NOMO-1 (cell line): ENCODE results near the gene KLRG1.
A peak's percentile ranks its signal among the peaks of the same experiment; 100 is the strongest.

ENCODE experiments used
- DNase-seq, 2 experiments: peaks; one replicate each; lab custom pipeline; 2025; ENCODE audit not compliant: unreplicated experiment in 2 of 2; lab: John Stamatoyannopoulos, UW

The KLRG1 gene

DNA sequence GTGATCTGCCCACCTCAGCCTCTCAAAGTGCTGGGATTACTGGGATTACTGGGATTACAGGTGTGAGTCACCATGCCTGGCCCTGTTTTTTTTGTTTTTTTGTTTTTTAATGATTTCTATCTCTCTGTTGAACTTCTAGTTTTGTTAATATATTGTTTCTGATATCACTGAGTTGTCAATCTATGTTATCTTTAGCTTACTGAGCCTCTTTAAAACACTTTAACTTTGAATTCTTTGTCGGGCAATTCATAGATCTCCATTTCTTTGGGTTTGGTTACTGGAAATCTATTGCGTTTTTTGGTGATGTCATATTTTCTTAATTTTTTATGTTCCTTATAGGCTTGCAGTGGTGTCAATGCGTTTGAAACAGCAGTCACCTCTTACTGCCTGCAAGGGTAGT, 9.2 kb upstream of the KLRG1 start:
- DNase-seq, result no peak

DNA sequence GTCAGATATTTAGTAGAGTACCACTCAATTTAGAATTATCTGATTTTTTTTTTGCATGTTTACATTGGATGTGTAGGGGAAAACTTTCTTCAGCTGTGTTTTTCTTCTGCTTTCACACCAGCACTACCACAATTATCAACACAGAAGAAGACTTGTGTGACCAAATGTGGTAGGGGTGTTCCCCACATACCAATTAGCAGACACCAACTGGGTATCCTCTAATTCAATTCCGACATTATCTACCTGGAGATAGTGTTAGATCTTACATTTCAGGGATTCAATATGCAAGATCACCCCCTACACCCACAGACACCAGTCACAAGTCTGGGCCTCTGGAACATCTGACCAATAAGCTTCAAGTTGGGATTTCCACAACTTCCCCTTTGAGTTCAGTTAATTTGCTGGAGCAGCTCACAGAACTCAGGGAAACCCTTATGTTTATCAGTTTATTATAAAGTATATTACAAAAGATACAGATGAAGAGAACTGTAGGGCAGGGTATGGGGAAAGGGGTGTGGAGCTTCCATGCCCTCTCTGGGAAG, 4.1 kb upstream of the KLRG1 start:
- no peak for DNase-seq

DNA sequence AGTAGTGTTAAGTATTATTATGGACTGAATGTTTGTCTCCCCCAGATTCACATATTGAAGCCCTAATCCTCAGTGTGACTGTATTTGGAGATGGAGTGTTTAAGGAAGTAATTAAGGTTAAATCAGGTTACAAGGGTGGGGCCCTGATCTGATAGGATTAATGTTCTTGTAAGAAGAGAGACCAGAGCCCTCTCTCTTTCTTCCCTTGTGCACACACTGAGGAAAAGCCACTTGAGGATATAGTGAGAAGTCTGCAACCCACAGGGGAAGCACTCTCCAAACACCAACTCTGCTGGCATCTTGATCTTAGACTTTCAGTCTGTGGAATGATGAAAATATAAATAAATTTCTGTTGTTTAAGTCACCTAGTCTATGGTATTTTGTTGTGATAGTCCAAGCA, 2.2 kb upstream of the KLRG1 start:
- peak; percentile 24 to 37 for DNase-seq

DNA sequence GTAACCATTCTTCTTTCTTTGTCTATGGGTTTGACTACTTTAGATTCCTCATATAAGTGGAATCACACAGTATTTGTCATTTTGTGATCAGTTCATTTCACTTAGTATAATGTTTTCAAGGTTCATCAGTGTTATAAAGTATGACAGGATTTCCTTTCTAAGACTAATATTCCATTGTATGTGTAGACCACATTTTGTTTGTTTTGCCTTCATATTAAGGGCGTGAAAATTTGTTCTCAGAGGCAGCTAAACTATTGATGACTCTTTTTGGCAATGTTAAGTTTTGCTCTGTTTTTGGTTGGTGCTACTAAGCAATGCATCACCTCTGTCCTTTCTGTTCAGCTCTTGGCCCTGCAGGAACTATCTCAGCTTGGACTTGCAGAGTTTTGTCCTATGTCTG, 1.7 kb upstream of the KLRG1 start:
- peak in 1 of 2 experiments; percentile 37 for DNase-seq

DNA sequence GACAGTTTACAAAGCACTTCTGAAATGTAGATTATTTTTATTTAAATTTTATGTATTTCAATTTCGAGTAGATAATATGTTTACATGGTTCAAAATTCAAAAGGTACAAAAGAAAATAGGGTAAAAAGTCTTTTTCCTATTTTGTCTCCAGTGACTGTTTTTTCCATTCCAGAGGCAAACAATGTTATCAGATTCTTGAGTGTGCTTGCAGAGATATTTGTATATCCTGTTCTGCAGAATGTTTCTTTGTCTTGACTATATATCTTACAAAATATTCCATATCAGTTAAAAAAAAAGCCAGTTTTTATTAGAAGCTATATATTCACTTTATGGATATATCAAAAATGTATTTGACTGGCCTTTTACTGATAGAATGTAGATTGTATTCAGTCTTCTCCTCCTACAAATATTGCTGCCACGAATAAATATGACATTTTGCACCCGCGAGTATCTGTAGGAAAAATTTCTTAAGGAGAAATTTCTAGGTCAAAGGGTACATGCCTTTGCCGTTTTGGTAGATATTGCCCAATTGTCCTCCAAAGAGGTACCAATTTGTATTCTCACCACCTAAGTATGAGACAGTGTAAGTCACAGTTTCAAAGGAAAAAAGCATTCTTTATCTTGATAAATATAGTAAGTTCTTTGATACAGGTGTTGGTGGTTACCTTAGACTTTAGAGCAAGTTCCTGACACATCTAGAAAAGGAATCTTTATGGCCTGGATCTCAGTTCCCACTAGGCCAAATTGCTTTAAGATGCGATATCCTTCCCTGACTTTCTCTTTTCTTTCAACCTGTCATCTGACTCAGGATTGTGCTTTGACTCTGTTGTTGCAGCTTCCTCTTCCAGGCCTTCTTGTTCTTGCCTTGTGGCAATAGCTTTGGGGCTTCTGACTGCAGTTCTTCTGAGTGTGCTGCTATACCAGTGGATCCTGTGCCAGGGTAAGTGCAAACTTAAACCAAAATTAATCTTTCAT, 2.3 kb downstream of the KLRG1 start:
- peak; percentile 1 to 62 for DNase-seq

DNA sequence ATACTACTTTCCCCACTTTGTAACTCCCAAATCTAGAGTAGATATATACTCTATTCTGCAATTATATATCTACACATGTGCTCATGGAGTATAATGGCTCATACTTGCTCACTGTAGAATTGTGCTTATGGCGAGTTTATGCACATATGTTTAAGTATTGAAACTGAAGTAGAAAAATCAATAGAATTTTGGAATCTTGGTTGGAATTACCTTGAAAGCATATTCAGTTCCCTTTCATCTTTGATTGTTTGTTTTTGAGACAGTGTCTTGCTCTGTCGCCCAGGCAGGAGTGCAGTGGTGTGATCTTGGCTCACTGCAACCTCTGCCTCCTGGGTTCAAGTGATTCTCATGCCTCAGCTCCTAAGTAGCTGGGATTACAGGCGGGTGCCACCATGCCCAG, 4.5 kb downstream of the KLRG1 start:
- DNase-seq, result no peak

DNA sequence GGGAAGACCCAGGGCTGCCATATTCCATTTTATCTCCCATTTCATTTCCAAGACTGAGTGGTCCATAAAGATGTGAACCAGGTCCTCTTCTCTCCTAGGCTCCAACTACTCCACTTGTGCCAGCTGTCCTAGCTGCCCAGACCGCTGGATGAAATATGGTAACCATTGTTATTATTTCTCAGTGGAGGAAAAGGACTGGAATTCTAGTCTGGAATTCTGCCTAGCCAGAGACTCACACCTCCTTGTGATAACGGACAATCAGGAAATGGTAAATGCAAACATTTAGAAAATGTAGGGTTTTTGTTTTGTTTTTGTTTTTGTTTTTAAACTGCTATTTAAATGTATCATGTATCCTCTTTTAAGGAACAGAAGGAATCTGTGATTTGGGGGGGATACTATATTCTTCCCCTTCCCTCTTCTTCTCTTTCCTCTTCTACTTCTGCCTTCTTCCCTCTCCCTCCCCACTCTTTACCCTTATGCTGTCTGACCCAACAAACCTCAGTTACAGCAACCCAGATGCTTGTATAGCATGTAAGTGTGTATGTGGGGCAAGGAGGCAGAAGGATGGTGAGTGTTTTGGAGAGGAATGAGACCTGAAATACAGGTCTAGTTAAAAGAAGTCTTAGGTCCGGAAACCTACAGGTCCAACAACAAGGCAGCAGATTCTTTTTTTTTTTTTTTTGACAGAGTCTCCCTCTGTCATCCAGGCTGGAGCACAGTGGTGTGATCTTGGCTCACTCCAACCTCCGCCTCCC, 5.9 kb downstream of the KLRG1 start:
- DNase-seq, result no peak

DNA sequence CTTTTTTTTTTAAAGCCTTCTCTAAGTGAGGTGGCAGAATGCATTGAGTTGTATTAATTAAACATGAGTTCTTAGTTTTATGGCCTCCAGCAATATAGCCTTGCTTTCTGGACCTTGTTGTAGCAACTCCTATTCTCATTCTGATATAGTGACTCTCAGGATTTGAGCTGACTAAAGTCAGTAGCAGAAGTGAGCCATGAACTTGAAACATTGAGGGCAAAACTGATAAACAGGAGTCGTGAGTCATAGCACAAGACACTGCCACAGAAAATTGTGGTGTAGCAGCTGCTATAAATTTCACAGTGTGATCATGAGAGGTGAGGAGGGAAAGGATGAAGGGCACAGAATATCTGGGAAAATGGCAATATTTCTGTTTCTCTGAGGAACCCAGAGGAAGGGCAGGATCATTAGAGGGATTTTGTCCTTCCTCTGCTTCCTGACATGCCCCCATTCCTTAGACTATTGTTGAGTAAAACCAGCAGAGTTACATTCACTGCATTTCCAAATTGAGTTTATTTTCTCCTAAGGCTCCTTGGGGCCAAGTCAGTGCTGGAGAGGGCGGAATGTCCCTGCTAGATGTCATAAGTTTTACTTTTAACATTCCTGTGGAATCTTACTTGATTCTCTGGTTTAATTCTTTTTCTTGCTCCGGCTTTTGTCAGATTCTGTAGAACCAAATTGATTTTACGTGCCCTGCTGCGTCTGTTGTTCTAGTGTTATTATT, 7.5 kb downstream of the KLRG1 start:
- DNase-seq, result peak; percentile 31 to 64

DNA sequence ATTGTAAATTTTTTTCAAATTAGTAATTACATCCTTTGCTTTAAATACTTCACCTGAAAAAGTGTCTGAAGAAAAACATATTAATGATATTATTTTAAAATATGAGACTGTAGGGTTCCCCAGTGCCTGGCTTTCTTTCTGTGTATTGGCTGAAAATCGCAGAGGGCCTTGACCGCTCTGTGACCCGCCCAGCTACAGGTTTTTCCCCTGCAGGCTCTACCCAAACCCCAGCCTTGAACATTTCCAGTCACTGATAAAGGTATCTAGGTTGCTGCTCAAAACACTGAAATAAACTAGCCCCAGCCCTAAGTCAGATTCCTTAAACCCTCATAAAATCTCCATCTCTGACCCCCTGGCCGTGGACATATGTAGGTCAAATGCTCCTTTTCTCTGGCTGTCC, 11.9 kb downstream of the KLRG1 start:
- DNase-seq, result no peak

DNA sequence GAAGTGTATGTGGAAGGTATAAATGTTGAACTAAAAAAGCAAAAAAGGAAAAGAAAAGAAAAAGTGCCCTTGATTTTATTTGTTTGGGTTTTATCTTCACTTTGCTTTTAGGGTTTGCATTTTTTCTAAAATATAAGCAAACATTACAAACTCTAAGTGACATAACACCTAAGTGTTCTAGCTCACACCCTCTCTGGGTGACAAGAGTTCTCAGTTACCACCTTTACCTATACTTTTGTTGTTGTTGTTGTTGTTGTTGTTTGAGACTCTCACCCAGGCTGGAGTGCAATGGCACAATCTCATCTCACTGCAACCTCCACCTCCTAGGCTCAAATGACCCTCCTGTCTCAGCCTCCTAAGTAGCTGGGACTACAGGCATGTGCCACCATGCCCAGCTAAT, 13.0 kb downstream of the KLRG1 start:
- no peak for DNase-seq

DNA sequence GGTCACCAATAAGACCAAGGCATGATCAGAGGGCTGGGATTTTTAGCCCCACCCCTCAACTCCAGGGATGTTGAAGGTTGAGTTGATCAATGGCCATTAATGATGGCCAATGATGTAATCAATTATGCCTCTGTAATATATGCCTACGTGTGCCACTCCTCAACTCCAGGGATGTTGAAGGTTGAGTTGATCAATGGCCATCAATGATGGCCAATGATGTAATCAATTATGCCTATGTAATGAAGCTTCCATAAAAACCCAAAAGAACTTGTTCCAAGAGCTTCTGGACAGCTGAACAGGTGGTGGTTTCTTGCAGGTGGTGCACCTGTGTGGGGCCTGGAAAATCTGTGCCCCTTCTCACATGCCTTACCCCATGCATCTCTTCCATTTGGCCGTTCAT, 33.2 kb downstream of the KLRG1 start:
- no peak for DNase-seq

DNA sequence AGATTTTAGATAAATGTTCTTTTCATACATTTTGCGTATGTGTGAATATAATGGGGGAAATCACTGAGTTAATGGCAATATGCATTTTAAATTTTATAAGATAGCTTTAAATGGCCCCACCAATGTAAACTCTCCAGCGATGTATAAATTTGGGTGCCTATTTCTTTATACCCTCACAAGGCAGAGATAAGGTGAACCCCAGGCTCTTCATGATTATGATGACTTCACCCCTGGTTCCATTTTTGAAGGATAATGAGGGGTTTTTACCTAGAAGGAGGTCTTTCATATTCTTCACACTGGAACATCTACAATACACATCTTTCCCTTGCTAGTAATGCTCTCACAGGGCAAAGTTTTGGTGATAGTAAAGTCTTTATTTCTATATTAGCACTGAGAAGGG, 35.2 kb downstream of the KLRG1 start:
- no peak for DNase-seq

DNA sequence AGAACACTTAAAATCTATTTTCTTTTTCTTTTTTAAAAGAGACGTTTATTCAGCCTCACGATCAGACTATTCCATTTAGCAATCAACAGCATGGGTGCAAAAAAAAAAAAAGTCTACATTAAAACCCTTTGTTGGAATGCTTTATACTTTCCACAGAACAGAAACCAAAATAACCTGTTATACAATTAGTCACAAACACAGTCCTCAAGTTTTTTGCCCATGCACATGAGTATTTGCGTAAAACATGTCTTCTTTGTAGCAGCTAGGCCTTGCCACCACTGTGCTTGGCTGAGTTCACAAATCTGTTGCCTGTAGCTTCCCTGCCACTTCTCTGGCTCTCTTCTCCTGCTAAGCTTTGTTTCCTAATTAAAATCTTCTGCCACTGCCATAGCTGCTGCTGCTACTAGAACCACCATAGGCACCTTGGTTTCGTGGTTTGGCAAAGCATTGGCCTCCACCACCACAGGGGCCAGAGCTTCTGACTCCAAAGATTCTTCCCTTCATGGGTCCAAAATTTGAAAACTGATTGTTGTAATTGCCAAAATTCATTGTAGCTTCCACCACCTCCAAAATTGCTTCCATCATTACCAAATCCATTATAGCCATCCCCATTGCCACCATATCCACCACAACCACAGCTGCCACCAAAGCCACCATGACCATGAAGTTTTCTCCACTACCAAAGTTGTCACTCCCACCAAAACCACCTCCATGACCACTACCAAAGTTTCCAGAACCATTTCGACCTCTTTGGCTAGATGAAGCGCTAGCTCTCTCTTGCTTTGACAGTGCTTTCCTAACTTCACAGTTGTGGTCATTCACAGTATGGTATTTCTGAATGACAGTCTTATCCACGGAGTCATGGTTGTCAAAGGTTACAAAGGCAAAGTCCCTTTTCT, 38.1 kb downstream of the KLRG1 start:
- no peak for DNase-seq

DNA sequence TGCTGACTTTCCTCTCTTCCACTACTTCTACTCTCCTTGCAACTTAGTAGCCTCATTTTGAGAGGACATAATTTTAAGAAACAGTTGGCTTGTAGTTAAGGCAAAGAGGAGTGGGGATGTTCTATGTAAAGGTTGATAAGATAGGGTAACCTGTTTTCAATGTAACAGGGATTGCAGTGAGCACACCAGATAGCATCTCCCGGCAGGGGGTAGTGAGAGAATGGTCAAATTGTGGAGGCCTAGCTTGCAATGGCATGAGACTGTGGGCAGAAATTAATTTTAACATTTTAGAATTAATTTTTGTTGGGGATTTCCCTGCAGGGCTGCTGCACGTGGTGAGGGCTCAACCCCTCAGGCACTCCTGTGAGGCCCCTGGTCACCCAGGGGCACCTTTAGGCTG, 41.4 kb downstream of the KLRG1 start:
- no peak for DNase-seq

DNA sequence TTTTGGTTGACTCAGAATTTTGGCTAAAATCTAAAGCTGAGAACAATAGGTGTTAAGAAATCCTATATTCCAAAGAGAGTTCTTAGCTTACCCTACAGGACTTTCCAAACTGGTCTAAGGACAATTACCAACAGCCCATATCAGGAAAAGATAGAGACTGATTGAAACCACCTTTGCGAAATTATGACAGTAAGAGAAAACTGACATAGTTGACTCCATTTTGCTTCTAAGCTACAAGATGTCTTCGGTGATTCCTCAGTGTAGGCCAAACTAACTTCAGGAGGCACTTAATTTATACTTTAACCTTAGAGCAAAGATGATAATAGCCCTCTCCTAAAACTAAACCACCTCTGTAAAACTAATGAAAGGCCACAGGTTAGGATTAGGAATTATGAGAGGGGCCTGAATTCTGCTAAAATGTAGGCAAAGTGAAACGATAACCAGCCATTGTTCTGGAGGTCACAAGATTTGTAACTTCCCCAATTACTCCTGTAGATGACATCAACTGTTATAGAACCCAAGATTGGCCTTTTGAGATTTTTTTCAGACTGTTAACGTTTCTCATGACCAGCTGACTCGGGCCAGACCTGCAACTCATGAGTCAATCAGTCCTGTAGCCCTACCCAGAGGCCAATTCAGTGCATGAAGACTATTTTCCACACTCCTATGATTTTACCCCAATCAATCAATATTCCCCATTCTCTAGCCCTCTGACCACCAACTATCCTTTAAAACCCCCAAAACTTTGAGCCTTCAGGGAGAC, 43.0 kb downstream of the KLRG1 start:
- DNase-seq, result peak; percentile 31 to 47

DNA sequence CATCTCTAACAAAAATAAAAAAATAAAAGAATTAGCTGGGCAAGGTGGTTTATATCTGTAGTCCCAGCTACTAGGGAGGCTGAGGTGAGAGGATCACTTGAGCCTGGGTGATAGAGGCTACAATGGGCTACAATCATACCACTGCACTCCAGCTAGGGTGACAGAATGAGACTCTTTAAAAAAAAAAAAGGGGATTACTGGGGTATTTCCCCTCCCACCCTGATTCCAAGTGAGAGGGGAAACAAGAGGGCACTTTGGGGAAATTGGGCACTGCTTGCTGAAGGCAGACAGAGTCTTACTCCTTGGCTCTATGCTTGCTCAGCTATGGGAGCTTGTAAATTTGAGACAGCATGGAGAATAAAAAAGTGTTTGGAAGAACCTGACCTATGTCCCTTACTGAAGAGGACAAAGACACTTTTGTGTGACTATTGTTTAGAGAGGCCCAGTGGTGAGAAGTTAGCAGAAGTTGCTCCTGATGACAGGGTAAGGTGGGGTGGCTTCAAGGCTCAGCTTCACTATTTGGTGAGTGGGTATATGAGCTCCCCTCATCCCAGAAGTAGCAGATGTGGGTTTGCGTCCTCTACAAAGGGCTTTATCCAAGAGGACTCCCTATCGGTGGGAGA, 44.0 kb downstream of the KLRG1 start:
- DNase-seq, result no peak

DNA sequence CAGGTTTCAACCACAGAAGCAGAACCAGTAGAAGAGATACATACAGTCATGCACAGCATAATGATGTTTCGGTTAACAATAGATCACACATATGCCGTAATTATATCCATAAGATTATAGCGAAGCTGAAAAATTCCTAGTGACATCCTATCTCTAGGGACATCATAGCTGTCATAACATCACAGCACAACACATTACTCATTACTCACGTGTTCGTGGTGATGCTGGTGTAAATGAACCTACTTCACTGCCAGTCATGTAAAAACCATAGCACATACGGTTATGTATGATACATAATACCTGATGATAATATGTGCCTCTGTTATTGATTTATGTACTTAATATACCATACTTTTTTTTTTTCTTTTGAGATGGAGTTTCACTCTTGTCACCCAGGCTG, 44.7 kb downstream of the KLRG1 start:
- no peak for DNase-seq

DNA sequence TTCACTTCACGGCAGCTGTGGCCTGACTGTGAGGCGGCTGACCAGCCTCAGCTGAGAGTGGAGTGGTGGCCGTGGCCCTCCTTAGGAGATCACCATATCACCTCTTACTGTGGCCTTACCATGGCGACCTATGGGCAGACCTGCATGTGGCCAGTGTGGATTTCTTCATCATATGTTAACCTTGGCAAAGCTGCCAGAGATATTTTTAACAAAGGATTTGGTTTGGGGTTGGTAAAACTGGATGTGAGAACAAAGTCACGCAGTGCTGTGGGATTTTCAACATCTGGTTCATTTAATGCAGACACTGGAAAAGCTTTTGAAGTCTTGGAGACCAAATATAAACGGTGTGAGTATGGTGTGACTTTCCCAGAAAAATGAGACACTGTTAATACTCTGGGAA, 46.9 kb downstream of the KLRG1 start:
- DNase-seq, result no peak

DNA sequence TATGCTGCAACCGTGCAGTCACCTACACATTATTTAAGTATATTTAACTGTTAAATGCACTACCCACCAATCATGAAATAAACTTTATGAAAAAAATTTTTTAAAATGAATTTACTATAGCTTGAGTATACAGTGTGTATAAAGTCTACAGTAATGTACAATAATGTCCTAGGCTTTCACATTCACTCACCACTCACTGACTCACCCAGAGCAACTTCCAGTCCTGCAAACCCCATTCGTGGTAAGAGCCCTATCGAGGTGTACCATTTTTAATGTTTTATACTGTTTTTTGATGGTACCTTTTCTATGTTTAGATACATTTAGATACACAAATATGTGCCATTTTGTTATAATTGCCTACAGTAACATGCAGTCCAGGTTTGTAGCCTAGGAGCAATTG, 48.1 kb downstream of the KLRG1 start:
- no peak for DNase-seq
